ENCODE results near the gene CAPG.

Gene CAPG, protein sequence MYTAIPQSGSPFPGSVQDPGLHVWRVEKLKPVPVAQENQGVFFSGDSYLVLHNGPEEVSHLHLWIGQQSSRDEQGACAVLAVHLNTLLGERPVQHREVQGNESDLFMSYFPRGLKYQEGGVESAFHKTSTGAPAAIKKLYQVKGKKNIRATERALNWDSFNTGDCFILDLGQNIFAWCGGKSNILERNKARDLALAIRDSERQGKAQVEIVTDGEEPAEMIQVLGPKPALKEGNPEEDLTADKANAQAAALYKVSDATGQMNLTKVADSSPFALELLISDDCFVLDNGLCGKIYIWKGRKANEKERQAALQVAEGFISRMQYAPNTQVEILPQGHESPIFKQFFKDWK

DNA sequence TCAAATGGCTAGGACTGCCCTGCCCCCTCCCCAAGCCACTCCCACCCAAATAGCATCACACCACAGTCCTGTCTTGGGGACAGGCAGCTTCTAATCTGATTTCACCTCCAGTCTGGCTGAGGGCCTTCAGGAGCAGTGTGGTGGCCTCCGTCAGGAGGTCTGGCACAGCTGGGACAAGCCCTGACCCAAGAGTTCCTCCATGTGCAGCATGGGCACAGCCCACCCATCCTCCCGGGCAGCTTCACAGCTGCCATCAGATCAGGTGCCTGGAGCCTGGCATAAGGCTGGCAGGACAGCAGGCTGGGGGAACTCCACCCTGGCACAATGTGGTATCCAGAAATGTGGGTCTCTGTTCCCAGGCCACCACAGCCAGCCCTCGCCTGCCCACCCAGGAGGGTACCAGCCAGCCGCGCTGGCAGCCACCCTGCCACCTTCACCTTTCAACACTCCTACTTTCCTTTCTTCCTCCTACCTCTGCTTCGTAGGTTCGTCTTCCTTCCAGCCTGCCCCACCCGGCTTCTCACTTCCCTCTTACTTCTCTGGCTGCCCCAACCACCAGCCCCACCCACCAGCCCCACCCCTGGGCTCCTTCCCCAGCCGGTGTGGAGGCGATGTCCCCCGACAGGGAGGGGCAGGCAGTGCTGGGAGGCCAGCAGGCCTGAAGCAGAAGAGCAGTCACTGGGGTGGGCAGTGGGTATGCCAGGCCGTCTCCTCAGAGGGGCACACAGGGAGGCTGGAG is at the start of gene CAPG:
Gene CAPG, minus strand, starts transcription at position 522 of the 739 bp plus-strand sequence. CDS start 8,221 bp downstream, outside the sequence.
- TF ChIP-seq Cebpa-rat (IDR thresholded peaks at IDR 0.05): no peak
- no peaks in the 10 kb centered on the region; a peak in 1 of 22 replicates for H4K20me1 ChIP-seq
- peak within 1 kb of the TSS; percentile 36 to 95 (median 90); a peak in 21 of 22 replicates for H3K27ac ChIP-seq
- H3K4me2 ChIP-seq: peak within 1 kb of the TSS; percentile 90 to 100 (median 98)
- H3K27me3 ChIP-seq: peaks cover 0 to 29% (median 26%) of the 10 kb centered on the region in 11 experiments; a peak in 18 of 22 replicates
- H3K9ac ChIP-seq: peak within 1 kb of the TSS; percentile 76 to 84 (median 80)
- peaks cover 75 to 96% (median 88%) of the 10 kb centered on the region in 10 experiments for H3K4me1 ChIP-seq
- H3K9me3 ChIP-seq (replicated peaks in 1 of 11): no peaks in the 10 kb centered on the region
- H3K36me3 ChIP-seq: no peaks in the 10 kb centered on the region
- H3K4me3 ChIP-seq: peak within 1 kb of the TSS; percentile 53 to 77 (median 65)

DNA sequence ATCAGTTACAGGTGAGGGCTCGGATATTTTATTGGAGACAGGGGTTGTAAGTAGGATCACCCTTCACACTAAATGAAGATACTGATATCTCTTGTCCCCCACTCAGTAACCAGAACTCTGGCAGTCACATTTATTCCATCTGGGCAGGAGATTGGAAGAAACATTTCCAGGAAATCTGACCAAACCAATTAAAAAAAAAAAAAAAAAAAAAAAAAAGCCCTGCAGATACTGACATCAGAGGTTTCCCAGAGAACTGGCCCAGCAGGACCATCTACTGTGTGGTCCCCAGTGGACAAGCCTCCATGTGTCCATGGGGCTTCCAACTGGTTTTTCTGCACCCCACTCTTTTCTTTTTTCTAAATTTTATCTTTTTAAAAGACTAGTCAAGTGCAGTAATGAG is 49.6 kb upstream of the CAPG start:
- H3K4me1 ChIP-seq: no peaks in the 10 kb centered on the region
- TF ChIP-seq Cebpa-rat (IDR thresholded peaks at IDR 0.05): no peak
- H3K9me3 ChIP-seq (replicated peaks in 1 of 11): peaks cover 0 to 12% (median 0%) of the 10 kb centered on the region in 11 experiments; a peak in 4 of 22 replicates
- no peaks in the 10 kb centered on the region for H3K36me3 ChIP-seq
- H3K27ac ChIP-seq: no peak overlapping the region
- H3K9ac ChIP-seq: no peak overlapping the region
- H3K4me3 ChIP-seq: no peak overlapping the region
- H3K4me2 ChIP-seq: no peak overlapping the region
- no peaks in the 10 kb centered on the region for H3K27me3 ChIP-seq
- H4K20me1 ChIP-seq: no peaks in the 10 kb centered on the region

DNA sequence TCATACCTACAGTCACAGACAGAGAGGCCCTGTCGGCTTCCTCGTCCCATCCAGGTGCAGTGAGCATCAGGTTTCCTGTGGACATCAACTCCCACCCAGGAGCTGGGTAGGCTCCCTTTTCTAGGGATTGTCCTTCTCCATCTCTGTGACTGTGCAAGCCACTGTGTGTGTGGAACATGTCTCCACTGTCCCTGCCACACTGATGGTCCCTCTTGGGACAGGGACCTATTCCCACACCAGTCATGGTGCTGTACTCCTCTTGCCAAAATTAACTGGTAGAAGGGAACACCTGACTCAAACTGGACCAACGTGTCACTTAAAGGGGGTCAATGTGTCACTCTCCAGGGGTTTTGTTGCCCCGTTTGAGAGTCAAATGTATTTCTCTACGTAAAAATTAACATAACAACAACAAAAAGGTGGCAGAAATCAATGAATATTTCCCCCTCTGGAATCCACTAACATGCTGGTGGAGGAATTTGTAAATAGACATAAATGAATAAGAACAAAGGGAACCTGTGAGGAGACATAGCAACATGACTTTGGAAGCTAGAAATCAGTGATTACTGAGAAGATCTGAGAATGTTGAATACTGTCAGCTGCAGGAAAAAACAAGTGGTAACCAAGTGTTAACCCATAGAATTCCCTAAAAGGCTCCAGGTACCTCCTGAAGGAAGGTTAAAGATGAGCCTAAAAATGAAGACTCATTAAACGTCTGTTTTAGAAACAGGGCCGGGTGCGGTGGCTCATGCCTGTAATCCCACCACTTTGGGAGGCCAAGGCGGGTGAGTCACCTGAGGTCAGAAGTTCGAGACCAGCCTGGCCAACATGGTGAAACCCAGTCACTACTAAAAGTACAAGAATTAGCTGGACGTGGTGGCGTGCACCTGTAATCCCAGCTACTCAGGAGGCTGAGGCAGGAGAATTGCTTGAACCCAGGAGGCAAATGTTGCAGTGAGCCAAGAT is 48.7 kb upstream of the CAPG start:
- Histone ChIP-seq H3K4me2 (no peak overlapping the region), H3K9ac (no peak overlapping the region), H3K9me3 (replicated peaks in 1 of 11) (peaks cover 0 to 12% (median 0%) of the 10 kb centered on the region in 11 experiments; a peak in 4 of 22 replicates), H3K4me1 (no peaks in the 10 kb centered on the region), H3K36me3 (no peaks in the 10 kb centered on the region), H3K27me3 (no peaks in the 10 kb centered on the region), H3K27ac (no peak overlapping the region), H4K20me1 (no peaks in the 10 kb centered on the region), H3K4me3 (no peak overlapping the region)
- no peak for TF ChIP-seq Cebpa-rat (IDR thresholded peaks at IDR 0.05)

DNA sequence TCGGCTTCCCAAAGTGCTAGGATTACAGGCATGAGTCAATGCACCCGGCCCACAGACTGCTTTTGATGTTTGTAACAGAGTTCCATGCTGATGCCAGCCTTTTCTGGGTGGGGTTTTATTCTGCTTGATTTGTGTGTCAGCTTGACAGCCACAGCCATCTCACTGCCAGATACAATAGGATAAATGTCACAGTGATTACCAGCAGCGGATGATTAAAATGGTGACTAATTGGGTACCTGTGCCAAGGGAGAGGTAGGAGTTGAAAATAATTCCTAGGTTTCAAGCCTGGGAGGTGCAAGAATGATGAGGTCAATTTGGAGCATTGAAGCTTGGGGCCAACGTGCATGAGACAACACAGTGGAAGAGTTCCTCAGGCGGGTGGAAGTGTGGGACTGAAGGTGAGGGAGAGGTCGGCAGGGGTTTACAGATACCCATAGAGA is 47.7 kb upstream of the CAPG start:
- Histone ChIP-seq H3K4me3 (no peak overlapping the region), H3K27ac (no peak overlapping the region), H3K4me2 (no peak overlapping the region)

DNA sequence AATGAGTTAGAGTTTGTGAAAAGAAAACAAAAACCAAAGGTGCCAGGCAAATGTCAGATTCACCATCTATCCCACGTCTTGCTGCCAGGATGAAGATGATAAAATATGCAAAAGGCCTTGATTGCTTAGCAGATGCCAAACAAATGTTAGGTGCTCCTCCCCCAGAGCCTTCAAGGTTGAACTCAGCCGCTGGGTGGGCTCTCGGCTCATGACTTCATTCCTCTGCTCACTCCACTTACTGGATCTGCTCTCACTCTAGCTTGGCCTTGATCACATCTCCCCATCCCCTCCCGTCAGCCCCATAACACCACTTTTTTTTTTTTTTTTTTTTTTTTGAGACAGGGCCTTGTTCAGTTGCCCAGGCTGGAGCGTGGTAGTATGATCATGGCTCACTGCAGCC is 46.9 kb upstream of the CAPG start:
- Histone ChIP-seq H3K9ac (no peak overlapping the region), H3K36me3 (no peaks in the 10 kb centered on the region), H3K4me2 (no peak overlapping the region), H3K4me3 (no peak overlapping the region), H3K4me1 (peaks cover 0 to 8% (median 0%) of the 10 kb centered on the region in 10 experiments; a peak in 1 of 20 replicates), H4K20me1 (no peaks in the 10 kb centered on the region), H3K27ac (no peak overlapping the region), H3K27me3 (no peaks in the 10 kb centered on the region), H3K9me3 (replicated peaks in 1 of 11) (peaks cover 0 to 12% (median 0%) of the 10 kb centered on the region in 11 experiments; a peak in 4 of 22 replicates)
- TF ChIP-seq Cebpa-rat (IDR thresholded peaks at IDR 0.05): no peak

More for the DNA sequence above, 47.7 kb upstream of the CAPG start:
- no peak for TF ChIP-seq Cebpa-rat (IDR thresholded peaks at IDR 0.05)
- Histone ChIP-seq H3K36me3 (no peaks in the 10 kb centered on the region), H3K9me3 (replicated peaks in 1 of 11) (peaks cover 0 to 12% (median 0%) of the 10 kb centered on the region in 11 experiments; a peak in 4 of 22 replicates), H3K9ac (no peak overlapping the region), H4K20me1 (no peaks in the 10 kb centered on the region), H3K4me1 (peaks cover 0 to 8% (median 0%) of the 10 kb centered on the region in 10 experiments; a peak in 1 of 20 replicates), H3K27me3 (no peaks in the 10 kb centered on the region)

DNA sequence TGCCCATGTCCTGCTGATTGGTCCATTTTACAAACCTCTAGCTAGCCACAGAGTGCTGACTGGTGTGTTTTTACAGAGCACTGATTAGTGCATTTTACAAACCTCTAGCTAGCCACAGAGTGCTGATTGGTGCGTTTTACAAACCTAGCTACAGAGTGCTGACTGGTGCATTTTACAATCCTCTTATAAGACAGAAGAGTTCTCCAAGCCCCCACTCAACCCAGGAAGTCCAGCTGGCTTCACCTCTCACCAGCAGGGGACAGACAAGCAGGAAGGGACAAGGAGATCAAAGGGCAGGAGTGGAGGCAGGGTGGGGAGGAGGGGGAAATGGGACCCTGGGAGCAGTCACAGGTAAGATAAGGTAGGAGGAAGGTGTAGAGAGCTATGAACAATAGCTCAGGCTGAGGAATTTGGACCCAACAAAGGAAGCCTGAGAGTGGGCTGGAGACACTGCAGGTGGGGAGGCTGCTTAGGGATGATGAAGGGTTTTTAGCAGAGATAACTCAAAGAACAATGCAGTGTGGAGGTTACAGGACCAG is 45.5 kb upstream of the CAPG start:
- H3K27me3 ChIP-seq: no peaks in the 10 kb centered on the region
- H3K4me1 ChIP-seq: peaks cover 0 to 8% (median 0%) of the 10 kb centered on the region in 10 experiments; a peak in 1 of 20 replicates
- no peaks in the 10 kb centered on the region for H3K36me3 ChIP-seq
- no peak overlapping the region for H3K27ac ChIP-seq
- no peak for TF ChIP-seq Cebpa-rat (IDR thresholded peaks at IDR 0.05)
- H3K9ac ChIP-seq: no peak overlapping the region
- H4K20me1 ChIP-seq: no peaks in the 10 kb centered on the region
- no peak overlapping the region; a peak in 1 of 22 replicates for H3K4me2 ChIP-seq
- H3K4me3 ChIP-seq: no peak overlapping the region
- peaks cover 0 to 12% (median 0%) of the 10 kb centered on the region in 11 experiments; a peak in 4 of 22 replicates for H3K9me3 ChIP-seq (replicated peaks in 1 of 11)

DNA sequence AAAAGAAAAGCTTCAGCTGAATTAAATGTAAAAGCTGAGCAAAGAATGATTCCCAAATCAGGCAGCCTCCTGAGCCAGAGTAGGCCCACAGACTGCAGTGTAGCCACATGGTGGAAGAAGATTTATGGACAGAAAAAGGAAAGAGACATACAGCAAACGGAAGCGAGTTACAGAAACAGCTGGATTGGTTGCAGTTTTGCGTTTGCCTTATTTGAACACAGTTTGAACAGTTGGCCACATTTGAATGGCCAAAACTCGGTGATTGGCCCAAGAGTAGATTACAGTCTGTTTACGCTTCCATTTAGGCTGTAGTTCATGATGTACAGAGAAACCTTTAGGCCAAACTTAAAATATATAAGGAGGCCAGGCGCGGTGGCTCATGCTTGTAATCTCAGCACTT is 43.4 kb upstream of the CAPG start:
- peaks cover 0 to 8% (median 0%) of the 10 kb centered on the region in 10 experiments; a peak in 1 of 20 replicates for H3K4me1 ChIP-seq
- H3K4me2 ChIP-seq: no peak overlapping the region
- peaks cover 0 to 12% (median 0%) of the 10 kb centered on the region in 11 experiments; a peak in 4 of 22 replicates for H3K9me3 ChIP-seq (replicated peaks in 1 of 11)
- TF ChIP-seq Cebpa-rat (IDR thresholded peaks at IDR 0.05): no peak
- no peaks in the 10 kb centered on the region for H3K27me3 ChIP-seq
- H3K27ac ChIP-seq: no peak overlapping the region
- H3K9ac ChIP-seq: no peak overlapping the region
- H3K4me3 ChIP-seq: no peak overlapping the region
- H3K36me3 ChIP-seq: no peaks in the 10 kb centered on the region
- no peaks in the 10 kb centered on the region for H4K20me1 ChIP-seq

DNA sequence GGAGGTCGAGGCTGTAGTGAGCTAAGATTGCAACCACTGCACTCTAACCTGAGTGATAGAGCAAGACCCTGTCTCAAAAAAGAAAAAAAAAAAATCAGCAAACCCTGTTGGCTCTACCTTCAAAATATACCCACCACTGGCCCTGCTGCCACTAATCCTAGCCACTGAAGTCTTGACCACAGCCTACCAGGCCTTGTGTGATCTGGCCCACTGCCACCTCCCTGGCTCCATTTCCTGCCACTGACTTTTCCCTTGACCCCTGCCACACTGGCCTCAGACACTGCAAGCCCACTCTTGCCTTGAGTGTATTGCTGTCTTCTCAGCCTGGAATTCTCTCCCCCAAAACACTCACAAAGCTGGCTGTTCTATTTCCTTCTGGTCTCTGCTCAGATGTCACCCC is 42.1 kb upstream of the CAPG start:
- Histone ChIP-seq H3K4me3 (no peak overlapping the region), H3K9ac (no peak overlapping the region), H3K27ac (no peak overlapping the region), H3K36me3 (no peaks in the 10 kb centered on the region), H3K9me3 (replicated peaks in 1 of 11) (peaks cover 0 to 12% (median 0%) of the 10 kb centered on the region in 11 experiments; a peak in 4 of 22 replicates), H4K20me1 (no peaks in the 10 kb centered on the region), H3K27me3 (no peaks in the 10 kb centered on the region), H3K4me2 (no peak overlapping the region), H3K4me1 (peaks cover 0 to 8% (median 0%) of the 10 kb centered on the region in 10 experiments; a peak in 1 of 20 replicates)
- no peak for TF ChIP-seq Cebpa-rat (IDR thresholded peaks at IDR 0.05)
